SK-N-SH (cell line): Measurements from ENCODE around the gene LVRN. TPM values are rescaled to one million over a fixed set of nuclear protein-coding genes. Genes with fewer than 3 reads are reported as not detected.

Experiments used
- CTCF ChIA-PET: fragments of 300-600, 350-600 bp; formaldehyde crosslinking; extraction: SDS; loops from one replicate; lab custom pipeline; 2021; lab: Yijun Ruan, JAX
- POLR2A ChIA-PET: fragments of 350-600 bp; sonication (Branson Sonifier 250); formaldehyde crosslinking; extraction: SDS; loops from one replicate; lab custom pipeline; 2020; ENCODE audit warnings: antibody characterized with exemption, inconsistent platforms; lab: Yijun Ruan, JAX
- DNase-seq: peaks from one replicate; pipeline ENCODE4 v3.0.0; 2012
- H2AFZ ChIP-seq: fragments of 200-600 bp; sonication (generic); 2 replicates; pipeline ENCODE4 v1.8.1; 2016; ENCODE audit warnings: antibody characterized with exemption, mild to moderate bottlenecking, low read depth
- H3F3A ChIP-seq: fragments of 200-600 bp; sonication (generic); replicated peaks from 2 replicates; pipeline ENCODE3; 2016; ENCODE audit warnings: antibody characterized with exemption, mild to moderate bottlenecking; ENCODE audit not compliant: insufficient read depth
- H3K27ac ChIP-seq, 2 experiments: fragments of 200-500 bp in 1 of 2; fragments of 200-600 bp in 1 of 2; sonication (Bioruptor generic) in 1 of 2; sonication (generic), shearing (Covaris generic) in 1 of 2; 2 replicates each; pipeline versions ENCODE4 v1.5.1 to v1.6.1; 2014 to 2016; ENCODE audit warnings: low read depth in 2 of 2, inconsistent platforms in 1 of 2, low read length in 1 of 2, mild to moderate bottlenecking in 1 of 2, mixed read lengths in 1 of 2
- H3K27me3 ChIP-seq: fragments of 200-600 bp; sonication (generic), shearing (Covaris generic); 2 replicates; pipeline ENCODE4 v1.6.1; 2016; ENCODE audit warnings: mixed run types; ENCODE audit not compliant: insufficient read depth
- H3K36me3 ChIP-seq, 2 experiments: fragments of 200-500 bp in 1 of 2; fragments of 200-600 bp in 1 of 2; sonication (Bioruptor generic) in 1 of 2; sonication (generic) in 1 of 2; replicated peaks in 1 of 2; 2 replicates each; pipeline versions ENCODE3 to v1.5.1; 2014 to 2016; ENCODE audit warnings: low read length in 1 of 2, mild to moderate bottlenecking in 1 of 2; ENCODE audit not compliant: insufficient read depth in 2 of 2, control insufficient read depth in 1 of 2
- H3K4me1 ChIP-seq, 2 experiments: fragments of 200-500 bp in 1 of 2; fragments of 200-600 bp in 1 of 2; sonication (Bioruptor generic) in 1 of 2; sonication (generic), shearing (Covaris generic) in 1 of 2; 2 replicates each; pipeline versions ENCODE4 v1.5.1 to v1.6.1; 2014 to 2016; ENCODE audit warnings: low read depth in 1 of 2, low read length in 1 of 2, mixed run types in 1 of 2; ENCODE audit not compliant: insufficient read depth in 2 of 2, control insufficient read depth in 1 of 2
- H3K4me2 ChIP-seq: fragments of 200-600 bp; sonication (generic), shearing (Covaris generic); 2 replicates; pipeline ENCODE4 v1.6.1; 2017; ENCODE audit warnings: mixed run types
- H3K4me3 ChIP-seq, 2 experiments: fragments of 200-500 bp in 1 of 2; fragments of 200-600 bp in 1 of 2; sonication (Bioruptor generic) in 1 of 2; sonication (generic), shearing (Covaris generic) in 1 of 2; 2 replicates each; pipeline versions ENCODE4 v1.5.1 to v1.8.1; 2014 to 2016; ENCODE audit warnings: low read depth in 2 of 2, inconsistent platforms in 1 of 2, low read length in 1 of 2, mild to moderate bottlenecking in 1 of 2, mixed read lengths in 1 of 2, moderate library complexity in 1 of 2
- H3K79me2 ChIP-seq: fragments of 200-600 bp; sonication (generic); 2 replicates; pipeline ENCODE4 v1.8.1; 2017; ENCODE audit warnings: mild to moderate bottlenecking; ENCODE audit not compliant: insufficient read depth
- H3K9ac ChIP-seq: fragments of 200-600 bp; sonication (generic); 2 replicates; pipeline ENCODE4 v1.6.1; 2017; ENCODE audit warnings: mixed run types
- H3K9me2 ChIP-seq: fragments of 200-600 bp; sonication (generic); 2 replicates; pipeline ENCODE4 v1.6.1; 2017; ENCODE audit warnings: mixed run types
- H3K9me3 ChIP-seq: fragments of 200-600 bp; sonication (generic); 2 replicates; pipeline ENCODE4 v1.6.1; 2017; ENCODE audit warnings: mixed run types, mild to moderate bottlenecking, moderate library complexity
- H4K20me1 ChIP-seq: fragments of 200-600 bp; sonication (generic); 2 replicates; pipeline ENCODE4 v1.6.1; 2017; ENCODE audit warnings: mild to moderate bottlenecking, mixed run types; ENCODE audit not compliant: insufficient read depth
- ELF1 ChIP-seq: IDR thresholded peaks from 2 replicates; pipeline ENCODE4 v1.4.0; 2012
- EP300 ChIP-seq, 2 experiments: IDR thresholded peaks; 2 replicates each; pipeline versions ENCODE4 v1.4.0 to v1.6.1; 2012; ENCODE audit warnings: borderline replicate concordance in 1 of 2, low read depth in 1 of 2, low read length in 1 of 2
- EZH2phosphoT487 ChIP-seq: fragments of 200-600 bp; sonication (generic); IDR thresholded peaks from 2 replicates; pipeline ENCODE4 v1.6.1; 2017; ENCODE audit warnings: low read depth, mixed run types, mild to moderate bottlenecking, antibody characterized with exemption, moderate library complexity, borderline replicate concordance
- FOXJ3 ChIP-seq: sonication (generic); formaldehyde crosslinking; IDR thresholded peaks from 2 replicates; pipeline ENCODE4 v1.5.1; 2020; ENCODE audit warnings: mild to moderate bottlenecking, missing genetic modification reagents
- FOXM1 ChIP-seq: IDR thresholded peaks from 2 replicates; pipeline ENCODE4 v1.4.0; 2012; ENCODE audit warnings: low read depth, mild to moderate bottlenecking
- GABPA ChIP-seq: IDR thresholded peaks from 2 replicates; pipeline ENCODE4 v1.4.0; 2012; ENCODE audit warnings: low read depth, mild to moderate bottlenecking
- JUND ChIP-seq: IDR thresholded peaks from 2 replicates; pipeline ENCODE4 v1.4.0; 2012
- MXI1 ChIP-seq: IDR thresholded peaks from 2 replicates; pipeline ENCODE4 v1.6.1; 2012; ENCODE audit warnings: mild to moderate bottlenecking, low read depth, low read length, improper control_type of control experiment
- NRF1 ChIP-seq: IDR thresholded peaks from 2 replicates; pipeline ENCODE4 v1.6.1; 2012; ENCODE audit warnings: low read depth, mild to moderate bottlenecking, low read length
- RCOR1 ChIP-seq: fragments of 150-350 bp; IDR thresholded peaks from 2 replicates; pipeline ENCODE4 v1.6.1; 2017; ENCODE audit warnings: antibody characterized with exemption, low read length
- SMC3 ChIP-seq: IDR thresholded peaks from 2 replicates; pipeline ENCODE4 v1.6.1; 2012; ENCODE audit warnings: low read depth, low read length, improper control_type of control experiment
- TAF1 ChIP-seq: IDR thresholded peaks from 2 replicates; pipeline ENCODE4 v1.6.1; 2012; ENCODE audit warnings: low read depth, mild to moderate bottlenecking, low read length, moderate library complexity, borderline replicate concordance
- TCF12 ChIP-seq: IDR thresholded peaks from 2 replicates; pipeline ENCODE4 v1.4.0; 2012
- TEAD4 ChIP-seq: IDR thresholded peaks from 2 replicates; pipeline ENCODE4 v1.4.0; 2012; ENCODE audit warnings: mild to moderate bottlenecking, borderline replicate concordance; ENCODE audit not compliant: insufficient read depth
- YY1 ChIP-seq: IDR thresholded peaks from 2 replicates; pipeline ENCODE4 v1.4.0; 2012; ENCODE audit warnings: low read depth, mild to moderate bottlenecking
- polyA plus RNA-seq, 3 experiments: library from polyadenylated mRNA; depleted of rRNA; stranded (reverse); fragments of >200 nt; gene quantifications; 2 replicates each; pipeline ENCODE4 v1.2.3, GENCODE V29; 2012
- TF ChIP-seq, protein P1 (sequence below): fragments of 150-350 bp; IDR thresholded peaks from 2 replicates; pipeline ENCODE4 v1.6.1; 2016; ENCODE audit warnings: mild to moderate bottlenecking, low read depth, low read length
- TF ChIP-seq, protein P2 (sequence below): IDR thresholded peaks from 2 replicates; pipeline ENCODE4 v1.4.0; 2012; ENCODE audit warnings: low read depth
- TF ChIP-seq, protein P3 (sequence below): IDR thresholded peaks from 2 replicates; pipeline ENCODE4; 2012
- TF ChIP-seq, protein P4 (sequence below): IDR thresholded peaks from 2 replicates; pipeline ENCODE4 v1.6.1; 2012; ENCODE audit warnings: mild to moderate bottlenecking, low read depth, low read length, moderate library complexity
- TF ChIP-seq, protein P5 (sequence below): fragments of 200-600 bp; sonication (generic); IDR thresholded peaks from 2 replicates; pipeline ENCODE4 v1.6.1; 2017; ENCODE audit warnings: antibody characterized with exemption, mild to moderate bottlenecking, moderate library complexity

LVRN gene
- polyA plus RNA-seq, 1 of the 3 experiments (the other 2 are of a cell fraction) = 0.10 TPM

DNA sequence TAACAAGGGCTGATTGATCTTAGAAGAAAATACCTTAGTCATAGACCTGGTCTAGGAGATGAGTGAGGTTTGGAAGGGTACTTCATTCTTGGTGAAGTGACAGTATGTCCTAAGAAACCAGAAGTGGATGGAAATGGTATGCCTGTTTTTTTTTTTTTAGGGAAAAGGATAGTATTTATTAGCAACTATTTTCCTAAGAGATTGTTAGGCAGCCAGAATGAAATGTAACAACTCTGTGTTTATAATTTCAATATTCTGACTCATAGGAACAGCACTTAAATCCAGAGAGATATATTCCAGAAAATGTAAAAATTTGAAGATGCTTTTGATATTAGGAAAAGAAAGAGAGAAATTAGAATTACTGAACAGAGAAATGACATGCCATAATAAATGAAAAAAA, 48.8 kb downstream of the LVRN start:
- Histone ChIP-seq H3K36me3 (no peaks in the 10 kb centered on the region), H3K27me3 (no peaks in the 10 kb centered on the region), H4K20me1 (no peaks in the 10 kb centered on the region), H2AFZ (no peak overlapping the region), H3K9me3 (no peaks in the 10 kb centered on the region), H3K9ac (no peak overlapping the region), H3K4me1 (no peaks in the 10 kb centered on the region), H3K4me2 (no peak overlapping the region), H3F3A (no peaks in the 10 kb centered on the region), H3K4me3 (no peak overlapping the region)
- CTCF ChIA-PET = no interaction called here
- POLR2A ChIA-PET = no interaction called here
- TF ChIP-seq TCF12 (no peak), MXI1 (no peak), NRF1 (no peak), JUND (no peak), TEAD4 (no peak), YY1 (no peak), ELF1 (no peak), EZH2phosphoT487 (no peak), FOXJ3 (CRISPR knock-in tag) (no peak), TAF1 (no peak), RCOR1 (no peak), EP300 (IDR thresholded peaks at IDR 0.05; ENCODE audit: borderline replicate concordance in 1 of 2, low read depth in 1 of 2, low read length in 1 of 2) (no peak), GABPA (no peak), FOXM1 (no peak), SMC3 (no peak)
- TF ChIP-seq, protein P1, sequence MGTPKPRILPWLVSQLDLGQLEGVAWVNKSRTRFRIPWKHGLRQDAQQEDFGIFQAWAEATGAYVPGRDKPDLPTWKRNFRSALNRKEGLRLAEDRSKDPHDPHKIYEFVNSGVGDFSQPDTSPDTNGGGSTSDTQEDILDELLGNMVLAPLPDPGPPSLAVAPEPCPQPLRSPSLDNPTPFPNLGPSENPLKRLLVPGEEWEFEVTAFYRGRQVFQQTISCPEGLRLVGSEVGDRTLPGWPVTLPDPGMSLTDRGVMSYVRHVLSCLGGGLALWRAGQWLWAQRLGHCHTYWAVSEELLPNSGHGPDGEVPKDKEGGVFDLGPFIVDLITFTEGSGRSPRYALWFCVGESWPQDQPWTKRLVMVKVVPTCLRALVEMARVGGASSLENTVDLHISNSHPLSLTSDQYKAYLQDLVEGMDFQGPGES = no peak
- TF ChIP-seq, protein P2, sequence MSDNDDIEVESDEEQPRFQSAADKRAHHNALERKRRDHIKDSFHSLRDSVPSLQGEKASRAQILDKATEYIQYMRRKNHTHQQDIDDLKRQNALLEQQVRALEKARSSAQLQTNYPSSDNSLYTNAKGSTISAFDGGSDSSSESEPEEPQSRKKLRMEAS = no peak
- TF ChIP-seq, protein P3, sequence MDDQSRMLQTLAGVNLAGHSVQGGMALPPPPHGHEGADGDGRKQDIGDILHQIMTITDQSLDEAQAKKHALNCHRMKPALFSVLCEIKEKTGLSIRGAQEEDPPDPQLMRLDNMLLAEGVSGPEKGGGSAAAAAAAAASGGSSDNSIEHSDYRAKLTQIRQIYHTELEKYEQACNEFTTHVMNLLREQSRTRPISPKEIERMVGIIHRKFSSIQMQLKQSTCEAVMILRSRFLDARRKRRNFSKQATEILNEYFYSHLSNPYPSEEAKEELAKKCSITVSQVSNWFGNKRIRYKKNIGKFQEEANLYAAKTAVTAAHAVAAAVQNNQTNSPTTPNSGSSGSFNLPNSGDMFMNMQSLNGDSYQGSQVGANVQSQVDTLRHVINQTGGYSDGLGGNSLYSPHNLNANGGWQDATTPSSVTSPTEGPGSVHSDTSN = no peak
- TF ChIP-seq, protein P4, sequence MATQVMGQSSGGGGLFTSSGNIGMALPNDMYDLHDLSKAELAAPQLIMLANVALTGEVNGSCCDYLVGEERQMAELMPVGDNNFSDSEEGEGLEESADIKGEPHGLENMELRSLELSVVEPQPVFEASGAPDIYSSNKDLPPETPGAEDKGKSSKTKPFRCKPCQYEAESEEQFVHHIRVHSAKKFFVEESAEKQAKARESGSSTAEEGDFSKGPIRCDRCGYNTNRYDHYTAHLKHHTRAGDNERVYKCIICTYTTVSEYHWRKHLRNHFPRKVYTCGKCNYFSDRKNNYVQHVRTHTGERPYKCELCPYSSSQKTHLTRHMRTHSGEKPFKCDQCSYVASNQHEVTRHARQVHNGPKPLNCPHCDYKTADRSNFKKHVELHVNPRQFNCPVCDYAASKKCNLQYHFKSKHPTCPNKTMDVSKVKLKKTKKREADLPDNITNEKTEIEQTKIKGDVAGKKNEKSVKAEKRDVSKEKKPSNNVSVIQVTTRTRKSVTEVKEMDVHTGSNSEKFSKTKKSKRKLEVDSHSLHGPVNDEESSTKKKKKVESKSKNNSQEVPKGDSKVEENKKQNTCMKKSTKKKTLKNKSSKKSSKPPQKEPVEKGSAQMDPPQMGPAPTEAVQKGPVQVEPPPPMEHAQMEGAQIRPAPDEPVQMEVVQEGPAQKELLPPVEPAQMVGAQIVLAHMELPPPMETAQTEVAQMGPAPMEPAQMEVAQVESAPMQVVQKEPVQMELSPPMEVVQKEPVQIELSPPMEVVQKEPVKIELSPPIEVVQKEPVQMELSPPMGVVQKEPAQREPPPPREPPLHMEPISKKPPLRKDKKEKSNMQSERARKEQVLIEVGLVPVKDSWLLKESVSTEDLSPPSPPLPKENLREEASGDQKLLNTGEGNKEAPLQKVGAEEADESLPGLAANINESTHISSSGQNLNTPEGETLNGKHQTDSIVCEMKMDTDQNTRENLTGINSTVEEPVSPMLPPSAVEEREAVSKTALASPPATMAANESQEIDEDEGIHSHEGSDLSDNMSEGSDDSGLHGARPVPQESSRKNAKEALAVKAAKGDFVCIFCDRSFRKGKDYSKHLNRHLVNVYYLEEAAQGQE = no peak
- TF ChIP-seq, protein P5, sequence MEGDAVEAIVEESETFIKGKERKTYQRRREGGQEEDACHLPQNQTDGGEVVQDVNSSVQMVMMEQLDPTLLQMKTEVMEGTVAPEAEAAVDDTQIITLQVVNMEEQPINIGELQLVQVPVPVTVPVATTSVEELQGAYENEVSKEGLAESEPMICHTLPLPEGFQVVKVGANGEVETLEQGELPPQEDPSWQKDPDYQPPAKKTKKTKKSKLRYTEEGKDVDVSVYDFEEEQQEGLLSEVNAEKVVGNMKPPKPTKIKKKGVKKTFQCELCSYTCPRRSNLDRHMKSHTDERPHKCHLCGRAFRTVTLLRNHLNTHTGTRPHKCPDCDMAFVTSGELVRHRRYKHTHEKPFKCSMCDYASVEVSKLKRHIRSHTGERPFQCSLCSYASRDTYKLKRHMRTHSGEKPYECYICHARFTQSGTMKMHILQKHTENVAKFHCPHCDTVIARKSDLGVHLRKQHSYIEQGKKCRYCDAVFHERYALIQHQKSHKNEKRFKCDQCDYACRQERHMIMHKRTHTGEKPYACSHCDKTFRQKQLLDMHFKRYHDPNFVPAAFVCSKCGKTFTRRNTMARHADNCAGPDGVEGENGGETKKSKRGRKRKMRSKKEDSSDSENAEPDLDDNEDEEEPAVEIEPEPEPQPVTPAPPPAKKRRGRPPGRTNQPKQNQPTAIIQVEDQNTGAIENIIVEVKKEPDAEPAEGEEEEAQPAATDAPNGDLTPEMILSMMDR = no peak
- TF ChIP-seq, all 33 proteins: peak for 0
- DNase-seq = no peak
- Histone ChIP-seq H3K9me2 (no peaks in the 10 kb centered on the region), H3K79me2 (no peaks in the 10 kb centered on the region), H3K27ac (no peak overlapping the region)
